ENCODE measurements around the gene TMTC4. TPM values are rescaled to one million over a fixed set of nuclear protein-coding genes. Genes with fewer than 3 reads are reported as not detected.
A peak's percentile ranks its signal among the peaks of the same experiment; 100 is the strongest.

Gene TMTC4
- total and polyA plus RNA-seq, 2 donors from 2014 or later = 10.5 to 15.1 TPM

GRCh38 chr13:100648354-100648753, 26.2 kb downstream of the TMTC4 start:
- DNase-seq (no peak), FAIRE-seq (no peak)
- no peak overlapping the region for H3K4me3 ChIP-seq (ENCODE audit: low read length in 3 of 3)
- no peaks in the 10 kb centered on the region for H3K9me3 ChIP-seq (ENCODE audit: control insufficient read depth in 2 of 3, insufficient read depth in 1 of 3, low read length in 3 of 3)
- no peaks in the 10 kb centered on the region for H3K36me3 ChIP-seq (ENCODE audit: control insufficient read depth in 2 of 3, insufficient read depth in 3 of 3, low read length in 3 of 3)
- no peak overlapping the region for H3K9ac ChIP-seq (ENCODE audit: low read length in 3 of 3)
- no peaks in the 10 kb centered on the region for H3K27me3 ChIP-seq (ENCODE audit: control insufficient read depth, insufficient read depth, low read length)
- no peak for TF ChIP-seq CTCF (IDR thresholded peaks at IDR 0.05; ENCODE audit: borderline replicate concordance, extremely low read depth, insufficient read depth)
- intact Hi-C loops (cut with DNase I) = no loop called here
- no peak overlapping the region for H3K27ac ChIP-seq (ENCODE audit: low read depth in 2 of 2, low read length in 2 of 2)
- H3K4me1 ChIP-seq (ENCODE audit: control insufficient read depth in 2 of 3, insufficient read depth in 2 of 3, low read depth in 1 of 3, low read length in 3 of 3) = no peaks in the 10 kb centered on the region

GRCh38 chr13:100646871-100647270, 27.7 kb downstream of the TMTC4 start:
- Histone ChIP-seq H3K4me3 (ENCODE audit: low read length in 3 of 3) (no peak overlapping the region), H3K4me1 (ENCODE audit: control insufficient read depth in 2 of 3, insufficient read depth in 2 of 3, low read depth in 1 of 3, low read length in 3 of 3) (no peaks in the 10 kb centered on the region), H3K27me3 (ENCODE audit: control insufficient read depth, insufficient read depth, low read length) (no peaks in the 10 kb centered on the region), H3K36me3 (ENCODE audit: control insufficient read depth in 2 of 3, insufficient read depth in 3 of 3, low read length in 3 of 3) (no peaks in the 10 kb centered on the region), H3K27ac (ENCODE audit: low read depth in 2 of 2, low read length in 2 of 2) (no peak overlapping the region), H3K9ac (ENCODE audit: low read length in 3 of 3) (no peak overlapping the region), H3K9me3 (ENCODE audit: control insufficient read depth in 2 of 3, insufficient read depth in 1 of 3, low read length in 3 of 3) (no peaks in the 10 kb centered on the region)
- intact Hi-C loops (cut with DNase I) = no loop called here
- DNase-seq = no peak
- no peak for TF ChIP-seq CTCF (IDR thresholded peaks at IDR 0.05; ENCODE audit: borderline replicate concordance, extremely low read depth, insufficient read depth)
- no peak for FAIRE-seq

- H3K36me3 ChIP-seq (ENCODE audit: control insufficient read depth in 2 of 3, insufficient read depth in 3 of 3, low read length in 3 of 3) = no peaks in the 10 kb centered on the region
- no peaks in the 10 kb centered on the region for H3K27me3 ChIP-seq (ENCODE audit: control insufficient read depth, insufficient read depth, low read length)
- no peak for FAIRE-seq
- TF ChIP-seq CTCF (IDR thresholded peaks at IDR 0.05; ENCODE audit: borderline replicate concordance, extremely low read depth, insufficient read depth) = peak; percentile 53
- intact Hi-C loops (cut with DNase I) = no loop called here
- H3K4me1 ChIP-seq (ENCODE audit: control insufficient read depth in 2 of 3, insufficient read depth in 2 of 3, low read depth in 1 of 3, low read length in 3 of 3) = no peaks in the 10 kb centered on the region
- DNase-seq = peak in 3 of 5 donors; percentile 39 to 70 (median 58)
- H3K4me3 ChIP-seq (ENCODE audit: low read length in 3 of 3) = no peak overlapping the region
- no peaks in the 10 kb centered on the region for H3K9me3 ChIP-seq (ENCODE audit: control insufficient read depth in 2 of 3, insufficient read depth in 1 of 3, low read length in 3 of 3)
- H3K9ac ChIP-seq (ENCODE audit: low read length in 3 of 3) = no peak overlapping the region
- no peak overlapping the region for H3K27ac ChIP-seq (ENCODE audit: low read depth in 2 of 2, low read length in 2 of 2)
Observed at GRCh38 chr13:100646030-100646673, 28.4 kb downstream of the TMTC4 start.

- Histone ChIP-seq H3K4me3 (ENCODE audit: low read length in 3 of 3) (no peak overlapping the region), H3K4me1 (ENCODE audit: control insufficient read depth in 2 of 3, insufficient read depth in 2 of 3, low read depth in 1 of 3, low read length in 3 of 3) (no peaks in the 10 kb centered on the region), H3K9me3 (ENCODE audit: control insufficient read depth in 2 of 3, insufficient read depth in 1 of 3, low read length in 3 of 3) (no peaks in the 10 kb centered on the region), H3K36me3 (ENCODE audit: control insufficient read depth in 2 of 3, insufficient read depth in 3 of 3, low read length in 3 of 3) (no peaks in the 10 kb centered on the region), H3K9ac (ENCODE audit: low read length in 3 of 3) (no peak overlapping the region), H3K27me3 (ENCODE audit: control insufficient read depth, insufficient read depth, low read length) (no peaks in the 10 kb centered on the region), H3K27ac (ENCODE audit: low read depth in 2 of 2, low read length in 2 of 2) (no peak overlapping the region)
- TF ChIP-seq CTCF (IDR thresholded peaks at IDR 0.05; ENCODE audit: borderline replicate concordance, extremely low read depth, insufficient read depth) = no peak
- DNase-seq = no peak
- intact Hi-C loops (cut with DNase I) = no loop called here
- FAIRE-seq = no peak
Observed at GRCh38 chr13:100645382-100645781, 29.2 kb downstream of the TMTC4 start.
